Fibroblast of lung (primary cell): ENCODE measurements around the gene A3GALT2.

Experiments
- EZH2 ChIP-seq: IDR thresholded peaks from 2 replicates; pipeline ENCODE4 v1.5.1; 2012; ENCODE audit warnings: low read length, control low read depth, mild to moderate bottlenecking; ENCODE audit errors: missing control alignments
- TF ChIP-seq, protein P1 (sequence below), 2 donors: IDR thresholded peaks in 1 of 2; conservative IDR thresholded peaks in 1 of 2; 1 replicate in 1 of 2; 2 replicates in 1 of 2; pipeline ENCODE4 v1.5.1; 2011 to 2012; ENCODE audit warnings: low read length in 2 of 2, control low read depth in 1 of 2, inconsistent platforms in 1 of 2, low read depth in 1 of 2, mild to moderate bottlenecking in 1 of 2

GRCh38 chr1:33366762-33367484, 46.0 kb upstream of the A3GALT2 start:
- TF ChIP-seq, protein P1, sequence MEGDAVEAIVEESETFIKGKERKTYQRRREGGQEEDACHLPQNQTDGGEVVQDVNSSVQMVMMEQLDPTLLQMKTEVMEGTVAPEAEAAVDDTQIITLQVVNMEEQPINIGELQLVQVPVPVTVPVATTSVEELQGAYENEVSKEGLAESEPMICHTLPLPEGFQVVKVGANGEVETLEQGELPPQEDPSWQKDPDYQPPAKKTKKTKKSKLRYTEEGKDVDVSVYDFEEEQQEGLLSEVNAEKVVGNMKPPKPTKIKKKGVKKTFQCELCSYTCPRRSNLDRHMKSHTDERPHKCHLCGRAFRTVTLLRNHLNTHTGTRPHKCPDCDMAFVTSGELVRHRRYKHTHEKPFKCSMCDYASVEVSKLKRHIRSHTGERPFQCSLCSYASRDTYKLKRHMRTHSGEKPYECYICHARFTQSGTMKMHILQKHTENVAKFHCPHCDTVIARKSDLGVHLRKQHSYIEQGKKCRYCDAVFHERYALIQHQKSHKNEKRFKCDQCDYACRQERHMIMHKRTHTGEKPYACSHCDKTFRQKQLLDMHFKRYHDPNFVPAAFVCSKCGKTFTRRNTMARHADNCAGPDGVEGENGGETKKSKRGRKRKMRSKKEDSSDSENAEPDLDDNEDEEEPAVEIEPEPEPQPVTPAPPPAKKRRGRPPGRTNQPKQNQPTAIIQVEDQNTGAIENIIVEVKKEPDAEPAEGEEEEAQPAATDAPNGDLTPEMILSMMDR (conservative IDR thresholded peaks at IDR 0.05 in 1 of 2, IDR thresholded peaks at IDR 0.05 in 1 of 2; ENCODE audit: low read depth in 1 of 2, low read length in 2 of 2): no peak
- TF ChIP-seq EZH2: no peak
